GM18520 (cell line): ENCODE results near the gene PWWP2B.

Experiments
- ATAC-seq: cut with Tn5 transposase; IDR thresholded peaks from one replicate; pipeline ENCODE4 v1.9.1; 2021; ENCODE audit not compliant: unreplicated experiment

Gene PWWP2B

GRCh38 chr10:132466520-132467463 lies 69.8 kb downstream of the PWWP2B start:
- ATAC-seq, result no peak
